B cell (primary cell): ENCODE measurements around the gene TGM3. TPM values are rescaled to one million over a fixed set of nuclear protein-coding genes. Genes with fewer than 3 reads are reported as not detected.

Experiments used
- ATAC-seq: fragments of 200-7000 bp; cut with Tn5 transposase; one replicate; pipeline ENCODE4 v1.10.0; 2021; ENCODE audit warnings: low read depth, mild to moderate bottlenecking, moderate number of reproducible peaks, moderate library complexity
- CTCF ChIA-PET: fragments of 350-600 bp; sonication (Branson Sonifier 250); formaldehyde crosslinking; loops from one replicate; lab custom pipeline; 2021; ENCODE audit warnings: antibody characterized with exemption, inconsistent platforms; lab: Charles Lee
- POLR2A ChIA-PET: fragments of 350-600 bp; sonication (Branson Sonifier 250); formaldehyde crosslinking; loops from one replicate; lab custom pipeline; 2021; ENCODE audit warnings: antibody characterized with exemption; lab: Charles Lee
- DNase-seq: peaks from one replicate; pipeline ENCODE4 v3.0.0; 2013
- H2AFZ ChIP-seq: 2 replicates; pipeline ENCODE4 v1.6.1; 2012; ENCODE audit warnings: mild to moderate bottlenecking, low read depth, low read length; ENCODE audit not compliant: insufficient read depth, poor library complexity, severe bottlenecking
- H3K27ac ChIP-seq, 2 donors: 1 replicate in 1 of 2; 2 replicates in 1 of 2; pipeline ENCODE4 v1.5.1; 2012 to 2013; ENCODE audit warnings: low read length in 2 of 2, mild to moderate bottlenecking in 2 of 2, moderate library complexity in 1 of 2
- H3K27me3 ChIP-seq, 4 experiments: fragments of 200-600 bp in 1 of 4; sonication (generic) in 1 of 4; replicated peaks in 1 of 4; 1 replicate in 2 of 4; 2 replicates in 2 of 4; pipeline versions ENCODE4 v1.6.1 to v1.7.0; 2013 to 2016; ENCODE audit warnings: low read length in 3 of 4, mild to moderate bottlenecking in 2 of 4, mixed read lengths in 1 of 4, moderate library complexity in 1 of 4; ENCODE audit not compliant: insufficient read depth in 4 of 4, control insufficient read depth in 3 of 4; ENCODE audit errors: control extremely low read depth in 1 of 4
- H3K36me3 ChIP-seq, 2 experiments: replicated peaks in 1 of 2; 1 replicate in 1 of 2; 2 replicates in 1 of 2; pipeline versions ENCODE4 v1.6.1 to v1.7.1; 2013; ENCODE audit warnings: low read length in 1 of 2; ENCODE audit not compliant: insufficient read depth in 2 of 2, control insufficient read depth in 1 of 2; ENCODE audit errors: control extremely low read depth in 1 of 2, extremely low read depth in 1 of 2
- H3K4me1 ChIP-seq, 2 donors: fragments of 200-600 bp in 1 of 2; sonication (generic) in 1 of 2; 1 replicate in 1 of 2; 2 replicates in 1 of 2; pipeline versions ENCODE4 v1.5.1 to v1.6.1; 2013 to 2017; ENCODE audit warnings: low read length in 2 of 2; ENCODE audit not compliant: control insufficient read depth in 2 of 2, insufficient read depth in 2 of 2
- H3K4me2 ChIP-seq: replicated peaks from 2 replicates; pipeline ENCODE3; 2012; ENCODE audit warnings: mild to moderate bottlenecking, low read depth, low read length; ENCODE audit not compliant: poor library complexity, severe bottlenecking
- H3K4me3 ChIP-seq, 5 experiments: fragments of 200-600 bp in 1 of 5; sonication (generic) in 1 of 5; 1 replicate in 3 of 5; 2 replicates in 2 of 5; pipeline versions ENCODE4 v1.5.1 to v1.7.0; 2011 to 2016; ENCODE audit warnings: low read length in 4 of 5, mild to moderate bottlenecking in 4 of 5, low read depth in 2 of 5, control low read depth in 1 of 5, moderate library complexity in 1 of 5; ENCODE audit not compliant: insufficient read depth in 1 of 5; ENCODE audit errors: control extremely low read depth in 1 of 5, extremely low read depth in 1 of 5
- H3K79me2 ChIP-seq: fragments of 200-600 bp; sonication (generic); one replicate; pipeline ENCODE4 v1.6.0; 2016; ENCODE audit warnings: low read length; ENCODE audit not compliant: control insufficient read depth, insufficient read depth
- H3K9ac ChIP-seq: fragments of 200-600 bp; sonication (generic); 2 replicates; pipeline ENCODE4 v1.6.1; 2017; ENCODE audit warnings: mild to moderate bottlenecking, low read length, moderate library complexity
- H3K9me3 ChIP-seq, 3 donors: one replicate each; pipeline versions ENCODE4 v1.6.1 to v1.7.1; 2013; ENCODE audit warnings: low read length in 2 of 3; ENCODE audit not compliant: control insufficient read depth in 2 of 3, insufficient read depth in 1 of 3; ENCODE audit errors: control extremely low read depth in 1 of 3
- H4K20me1 ChIP-seq: 2 replicates; pipeline ENCODE4 v1.6.0; 2012; ENCODE audit warnings: mild to moderate bottlenecking, low read length; ENCODE audit not compliant: insufficient read depth, control insufficient read depth, poor library complexity, severe bottlenecking
- H3K27ac Mint-ChIP-seq: one replicate; pipeline ENCODE4 v1.8.0; 2021; ENCODE audit warnings: mixed read lengths
- H3K27me3 Mint-ChIP-seq: one replicate; pipeline ENCODE4 v1.8.0; 2021; ENCODE audit warnings: mixed read lengths
- H3K4me1 Mint-ChIP-seq: one replicate; pipeline ENCODE4 v1.8.0; 2021; ENCODE audit warnings: mixed read lengths
- H3K4me3 Mint-ChIP-seq: one replicate; pipeline ENCODE4 v1.8.0; 2021; ENCODE audit warnings: mixed read lengths
- H3K9me3 Mint-ChIP-seq: one replicate; pipeline ENCODE4 v1.8.0; 2022; ENCODE audit warnings: mixed read lengths; ENCODE audit not compliant: insufficient read depth
- CTCF ChIP-seq: fragments of 200-600 bp; IDR thresholded peaks from one replicate; pipeline ENCODE4 v1.8.0; 2022; ENCODE audit warnings: antibody characterized with exemption, mild to moderate bottlenecking
- EZH2 ChIP-seq: IDR thresholded peaks from 2 replicates; pipeline ENCODE4 v1.6.1; 2012; ENCODE audit warnings: borderline replicate concordance, low read depth, mild to moderate bottlenecking, moderate library complexity, low read length; ENCODE audit not compliant: insufficient read depth, poor library complexity, severe bottlenecking
- WGBS: methylation state at CpG from one replicate; pipeline ENCODE4 v1.1.5; 2013; ENCODE audit warnings: missing lambda C conversion rate; ENCODE audit not compliant: insufficient coverage; 5-methylcytosine and 5-hydroxymethylcytosine counted together
- intact Hi-C: fragments of 100-400 bp; cut with micrococcal nuclease; formaldehyde crosslinking; loops from one replicate; pipeline ENCODE4 v1.10.0; 2022
- polyA plus RNA-seq: library from polyadenylated mRNA; depleted of rRNA; stranded (reverse); fragments of >200 nt; gene quantifications from 2 replicates; pipeline ENCODE4 v1.2.3, GENCODE V29; 2012
- total RNA-seq, 2 donors: library from RNA; stranded (reverse); fragments of 120-200 nt in 1 of 2; gene quantifications; 1 replicate in 1 of 2; 2 replicates in 1 of 2; pipeline versions ENCODE4 v1.2.3 to v1.2.4, GENCODE V29; 2013 to 2022

The TGM3 gene
- total and polyA plus RNA-seq, 2 donors (not counting 1 experiment from before 2014, with no cell fraction given), result not detected

- TF ChIP-seq CTCF, result no peak
- no peak for TF ChIP-seq EZH2
- ChIA-PET CTCF (interaction anchor here (0.9 kb wide), 1 partner anchor 48 kb away, joined by 3 read pairs; no protein-coding TSS in a partner anchor), POLR2A (no interaction called here)
- no peak for ATAC-seq
- 60% methylated on average over 7 of the region's 9 CpGs for WGBS
- DNase-seq, result no peak
- Histone ChIP-seq H3K9ac (no peak overlapping the region), H3K36me3 (no peaks in the 10 kb centered on the region), H3K79me2 (no peaks in the 10 kb centered on the region), H3K27me3 (peaks cover 0 to 5% (median 1%) of the 10 kb centered on the region in 4 experiments), H3K27ac (no peak overlapping the region), H4K20me1 (no peaks in the 10 kb centered on the region), H2AFZ (no peak overlapping the region), H3K4me1 (no peaks in the 10 kb centered on the region), H3K4me3 (no peak overlapping the region), H3K9me3 (no peaks in the 10 kb centered on the region), H3K4me2 (no peak overlapping the region)
- Mint-ChIP-seq H3K4me3 (no peak overlapping the region), H3K4me1 (no peaks in the 10 kb centered on the region), H3K27me3 (peaks cover 40% of the 10 kb centered on the region), H3K9me3 (no peaks in the 10 kb centered on the region), H3K27ac (no peak overlapping the region)
- intact Hi-C loops, result no loop called here
Observed at GRCh38 chr20:2255926-2256531, 39.8 kb upstream of the TGM3 start.

GRCh38 chr20:2259731-2260130, 36.1 kb upstream of the TGM3 start:
- Histone ChIP-seq H3K4me1 (no peaks in the 10 kb centered on the region), H3K9ac (no peak overlapping the region), H3K4me3 (no peak overlapping the region), H3K27me3 (peaks cover 0 to 8% (median 1%) of the 10 kb centered on the region in 4 experiments), H4K20me1 (no peaks in the 10 kb centered on the region), H2AFZ (no peak overlapping the region), H3K4me2 (no peak overlapping the region), H3K79me2 (no peaks in the 10 kb centered on the region), H3K36me3 (no peaks in the 10 kb centered on the region), H3K27ac (no peak overlapping the region), H3K9me3 (no peaks in the 10 kb centered on the region)
- H3K4me1 Mint-ChIP-seq, result no peaks in the 10 kb centered on the region
- H3K27ac Mint-ChIP-seq, result no peak overlapping the region
- no peak overlapping the region for H3K4me3 Mint-ChIP-seq
- TF ChIP-seq EZH2 (no peak), CTCF (no peak)
- no peak for DNase-seq
- no peak for ATAC-seq
- ChIA-PET POLR2A (no interaction called here), CTCF (no interaction called here)
- H3K27me3 Mint-ChIP-seq, result peaks cover 32% of the 10 kb centered on the region
- WGBS, result 79% methylated on average over 6 of the region's 6 CpGs
- H3K9me3 Mint-ChIP-seq, result no peaks in the 10 kb centered on the region
- intact Hi-C loops, result no loop called here
